CD4-positive, alpha-beta T cell treated with Interferon gamma for 1 hour (primary cell): ENCODE data around the gene NEXN.

Experiments
- DNase-seq: peaks from one replicate; pipeline ENCODE4 v3.0.0-alpha.2; 2020

Gene NEXN

GRCh38 chr1:77888081-77888780 is at the start of gene NEXN:
Gene NEXN, plus strand, starts transcription at chr1:77888624. Its CDS starts 27,483 bp downstream, at chr1:77916107.
- no peak for DNase-seq

- DNase-seq = no peak
Observed at GRCh38 chr1:77841574-77841973, 46.9 kb upstream of the NEXN start.

DNA sequence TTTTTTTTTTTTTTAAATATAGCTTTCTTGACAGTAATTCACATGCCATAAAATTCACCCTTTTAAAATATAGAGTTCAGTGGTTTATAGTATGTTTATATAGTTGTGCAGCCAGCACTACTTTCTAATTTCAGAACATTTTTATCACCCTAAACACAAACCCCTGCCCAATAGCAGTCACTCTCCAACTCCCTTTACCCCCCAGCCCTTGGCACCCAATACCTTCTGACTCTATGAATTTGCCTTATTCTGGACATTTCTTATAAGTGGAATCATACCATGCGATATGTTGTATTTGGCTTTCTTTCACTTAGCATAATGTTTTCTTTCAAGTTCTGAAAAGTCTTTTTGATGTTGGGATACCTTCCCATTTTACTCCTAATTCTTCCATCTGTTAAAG is 42.5 kb upstream of the NEXN start:
- DNase-seq = no peak

GRCh38 chr1:77846966-77847365 is 41.5 kb upstream of the NEXN start:
- no peak for DNase-seq

- DNase-seq = no peak
Observed at GRCh38 chr1:77847621-77848080, 40.8 kb upstream of the NEXN start.

DNA sequence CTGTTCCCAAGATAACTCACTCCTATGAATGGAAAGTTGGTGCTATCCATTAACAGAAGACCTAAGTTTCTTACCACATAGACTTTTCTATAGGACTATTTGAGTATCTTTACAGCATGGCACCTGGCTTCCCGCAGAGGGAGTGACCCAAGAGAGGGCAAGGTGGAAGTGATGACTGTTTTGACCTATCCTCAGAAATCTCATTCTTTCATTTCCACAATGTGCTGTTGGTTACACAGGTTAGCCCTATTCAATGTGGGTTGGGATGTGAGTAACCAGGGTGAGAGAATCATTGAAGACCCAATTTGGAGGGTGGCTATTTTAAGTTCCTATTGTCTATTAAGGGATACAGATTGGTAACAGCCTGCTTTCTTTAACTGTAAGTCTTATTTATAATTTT is 38.3 kb upstream of the NEXN start:
- DNase-seq = no peak

DNA sequence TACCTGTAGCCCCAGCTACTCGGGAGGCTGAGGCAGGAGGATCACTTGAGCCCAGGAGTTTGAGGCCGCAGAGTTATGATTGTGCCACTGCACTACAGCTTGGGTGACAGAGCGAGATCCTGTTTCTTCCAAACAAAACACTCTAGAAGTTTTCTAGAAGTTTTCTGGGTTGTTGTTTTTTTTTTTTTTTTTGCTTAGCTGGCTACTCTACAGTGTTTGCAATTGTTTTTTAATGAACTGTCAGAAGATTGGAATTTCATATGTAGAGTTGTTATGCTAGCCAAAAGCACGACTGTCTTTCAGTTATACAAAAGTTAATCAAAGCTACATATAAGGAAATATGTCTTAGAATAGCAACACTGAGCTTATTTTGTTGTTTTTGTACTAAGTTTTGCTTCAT is 30.9 kb upstream of the NEXN start:
- no peak for DNase-seq

DNA sequence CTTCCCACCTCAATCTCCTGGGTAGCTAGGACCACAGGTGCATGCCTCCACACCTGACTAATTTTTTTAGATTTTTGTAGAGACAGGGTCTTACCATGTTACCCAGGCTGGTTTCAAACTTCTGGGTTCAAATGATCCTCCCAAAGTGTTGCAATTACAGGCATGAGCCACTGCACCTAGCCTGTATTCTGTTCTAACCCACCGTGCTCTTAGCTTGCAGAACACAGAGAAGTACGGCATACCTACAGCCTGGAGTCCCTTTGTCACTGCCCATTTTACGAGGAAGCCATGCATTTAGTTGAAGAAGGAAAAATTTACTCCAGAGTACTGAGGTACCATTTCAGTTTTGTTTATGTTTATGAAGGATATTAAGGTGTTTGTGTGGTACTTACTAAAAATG is 29.7 kb upstream of the NEXN start:
- no peak for DNase-seq

GRCh38 chr1:77859248-77859647 is 29.2 kb upstream of the NEXN start:
- no peak for DNase-seq

GRCh38 chr1:77866296-77866695 is 22.1 kb upstream of the NEXN start:
- DNase-seq = no peak

DNA sequence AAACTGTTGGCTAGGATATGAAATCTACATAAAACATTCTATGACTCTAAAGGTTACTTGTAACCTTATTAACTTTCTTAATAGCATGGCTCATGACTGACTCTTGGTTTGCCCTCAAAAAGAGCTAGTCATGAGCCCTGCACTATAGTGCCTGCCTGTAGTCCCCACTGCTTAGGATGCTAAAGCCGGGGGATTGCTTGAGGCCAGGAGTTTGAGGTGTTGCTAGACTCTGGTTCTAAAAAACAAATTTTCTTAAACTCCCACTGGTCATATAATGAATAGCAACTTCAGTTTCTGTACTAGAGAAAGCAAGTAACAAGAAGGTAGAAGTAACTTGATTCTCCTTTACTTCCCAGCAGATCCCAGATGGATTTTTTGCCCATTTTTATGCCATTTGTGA is 15.8 kb upstream of the NEXN start:
- DNase-seq = no peak

DNA sequence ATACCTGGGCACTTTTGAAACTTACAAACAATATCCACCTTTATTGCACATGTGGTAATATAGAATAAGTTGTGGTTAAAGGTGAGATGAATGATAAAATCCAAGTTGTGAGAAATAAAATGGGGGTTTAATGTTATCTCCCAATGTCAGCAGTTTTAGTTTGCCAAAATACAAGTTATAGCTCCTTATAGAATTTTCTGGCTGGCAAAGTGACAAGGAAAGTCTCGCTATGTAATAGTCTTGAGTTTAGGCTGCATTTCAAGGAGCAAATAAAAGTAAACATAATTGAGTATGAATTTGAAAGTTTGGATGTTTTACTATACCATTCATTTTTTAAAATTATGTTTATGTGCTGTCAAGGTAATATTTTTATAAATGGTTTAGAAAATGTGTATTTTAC is 15.0 kb upstream of the NEXN start:
- no peak for DNase-seq

DNA sequence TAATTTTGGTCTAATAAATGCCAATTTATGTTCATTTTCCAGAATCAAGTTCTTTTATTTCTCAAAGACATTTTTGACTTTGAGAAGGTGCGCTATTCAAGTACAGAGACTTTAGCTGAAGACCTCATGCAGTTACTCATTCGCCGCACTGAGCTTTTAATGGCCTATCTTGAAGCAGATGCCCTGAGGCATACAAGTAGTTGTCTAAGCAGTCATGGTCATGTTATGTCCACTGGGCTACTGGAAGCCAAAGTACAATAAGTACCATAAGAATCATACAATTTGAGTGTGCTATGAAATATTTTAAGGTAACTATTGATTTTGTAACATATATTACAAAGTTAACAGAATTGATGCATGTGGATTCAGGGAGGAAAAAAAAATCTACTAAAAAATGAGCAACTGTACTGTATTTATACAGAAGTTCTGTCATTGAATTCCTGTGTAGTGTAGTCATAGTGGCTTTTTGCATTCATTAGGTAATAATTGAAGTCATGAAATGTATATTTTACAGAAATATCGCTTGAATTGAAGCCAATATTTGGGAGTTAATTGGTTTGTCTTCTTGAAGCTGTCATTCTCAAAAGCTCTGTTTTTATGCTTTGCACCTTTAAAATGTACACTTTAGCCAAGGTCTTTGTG is 13.5 kb upstream of the NEXN start:
- no peak for DNase-seq

GRCh38 chr1:77876884-77877283 is 11.5 kb upstream of the NEXN start:
- DNase-seq = no peak

- no peak for DNase-seq
Observed at GRCh38 chr1:77881061-77881460, 7.4 kb upstream of the NEXN start.

GRCh38 chr1:77882411-77882810 is 6.0 kb upstream of the NEXN start:
- DNase-seq = no peak

DNA sequence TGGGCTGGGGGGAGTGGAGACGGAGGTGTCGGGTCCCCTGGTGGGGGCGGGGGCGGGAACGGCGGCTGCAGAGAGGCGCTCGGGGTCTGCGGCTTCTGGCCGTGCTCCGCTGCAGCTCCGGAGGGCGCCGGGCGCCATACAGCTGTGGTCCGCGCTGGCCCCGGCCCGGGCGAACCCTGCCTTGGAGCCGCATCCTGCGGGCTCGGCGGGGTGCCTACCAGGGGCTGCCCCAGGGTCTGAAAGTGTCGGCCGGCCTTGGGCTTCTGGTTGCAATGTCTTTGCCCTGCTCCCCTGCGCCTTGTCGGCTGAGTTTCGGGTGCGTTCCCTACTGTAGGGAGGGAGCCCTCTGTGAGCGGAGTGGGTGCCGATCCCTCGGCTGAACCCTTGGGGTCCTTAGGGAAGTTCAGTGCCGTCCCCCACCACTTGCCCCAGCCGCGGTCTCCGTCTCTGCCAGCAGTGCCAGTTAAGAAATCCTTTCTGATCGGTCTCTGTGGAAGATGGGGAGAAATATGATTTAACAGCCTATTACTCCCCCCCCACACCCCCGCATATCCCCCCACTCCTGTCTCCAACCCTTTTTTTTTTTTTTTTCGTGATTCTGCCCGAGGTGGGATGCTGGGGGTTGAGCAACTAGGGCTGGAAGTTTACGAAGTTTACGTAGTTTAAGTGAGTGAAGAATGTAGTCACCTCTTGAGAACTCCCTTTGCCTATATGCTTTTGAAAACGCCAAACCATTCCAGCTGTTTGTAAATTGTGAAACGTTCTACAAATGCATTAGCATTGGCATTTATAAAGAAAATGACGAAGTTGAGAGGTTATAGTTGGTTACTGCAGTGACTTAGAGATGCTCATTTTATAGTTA is 588 bp downstream of the NEXN start:
- DNase-seq = no peak

GRCh38 chr1:77889671-77890070 is 1.2 kb downstream of the NEXN start:
- no peak for DNase-seq

DNA sequence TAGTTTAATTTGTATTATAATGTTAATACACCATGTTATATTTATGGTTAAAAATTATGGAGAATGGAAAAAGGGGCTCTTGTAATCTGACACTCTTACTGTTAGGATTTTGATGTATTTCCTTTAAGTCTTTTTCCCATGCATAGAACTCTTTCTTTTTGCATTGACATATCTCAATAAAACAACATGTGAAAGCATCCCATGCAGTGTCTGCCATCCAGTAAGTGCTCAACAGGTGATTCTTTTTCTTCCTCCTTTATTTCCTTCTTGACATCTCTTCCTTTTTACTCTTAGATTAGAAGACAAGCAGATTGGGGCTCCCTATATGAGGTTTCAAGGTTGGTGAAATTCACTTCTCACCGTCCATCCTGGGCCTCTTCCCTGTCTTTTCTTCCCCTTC is 2.8 kb downstream of the NEXN start:
- no peak for DNase-seq

DNA sequence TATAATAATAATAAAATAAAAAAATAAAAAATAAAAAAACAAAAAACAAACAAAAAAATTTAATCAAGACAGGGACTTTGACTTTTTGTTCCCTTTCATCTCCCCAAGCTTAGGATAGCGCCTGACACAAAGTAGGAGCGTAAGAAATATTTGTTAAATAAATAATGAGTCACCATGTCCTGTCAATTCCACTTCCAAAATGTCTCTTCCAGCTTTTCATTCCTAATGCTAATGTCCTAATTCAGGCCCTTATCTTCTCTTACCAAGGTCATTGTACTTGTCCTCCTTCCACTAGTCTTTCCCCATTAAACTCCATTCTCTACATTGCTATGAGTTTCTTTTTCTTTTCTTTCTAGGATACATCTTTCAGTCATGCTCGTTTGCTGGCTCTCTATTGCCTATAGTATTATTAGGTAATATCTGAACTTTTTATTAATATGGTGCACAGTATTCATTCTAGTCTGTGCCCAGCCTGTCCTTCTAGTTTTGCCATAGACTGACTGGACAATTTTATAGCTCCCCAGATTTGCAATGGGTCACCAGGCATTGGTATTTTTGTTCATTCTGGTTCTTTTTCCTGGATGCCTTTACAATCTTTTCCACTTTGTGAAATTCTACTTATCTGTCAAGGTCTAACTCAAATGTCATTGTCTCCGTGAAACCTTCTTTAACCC is 11.4 kb downstream of the NEXN start:
- DNase-seq = no peak

- no peak for DNase-seq
Observed at GRCh38 chr1:77900687-77901293, 12.4 kb downstream of the NEXN start.

GRCh38 chr1:77905603-77906002 is 17.2 kb downstream of the NEXN start:
- DNase-seq = no peak

GRCh38 chr1:77906019-77906545 is 17.7 kb downstream of the NEXN start:
- DNase-seq = no peak
